ENCODE measurements around the gene BCL2.

- no peak for TF ChIP-seq CTCF (IDR thresholded peaks at IDR 0.05)
- no peak for TF ChIP-seq POLR2A (IDR thresholded peaks at IDR 0.05)
These were observed 234.0 kb downstream of the BCL2 start for GRCh38 chr18:63085611-63086010.

All from Peyer's patch (tissue), 4 donors.